Fibroblast of the aortic adventitia (primary cell): Measurements from ENCODE around the gene ZDHHC13. TPM values are rescaled to one million over a fixed set of nuclear protein-coding genes. Genes with fewer than 3 reads are reported as not detected.

Source experiments
- DNase-seq: peaks from one replicate; pipeline ENCODE4 v3.0.0-alpha.2; 2010; ENCODE audit warnings: low read depth
- H3K4me3 ChIP-seq: 2 replicates; pipeline ENCODE4 v1.5.1; 2011; ENCODE audit warnings: low read depth, mild to moderate bottlenecking, control low read depth, low read length, moderate library complexity
- CTCF ChIP-seq: IDR thresholded peaks from 2 replicates; pipeline ENCODE4 v1.5.1; 2011; ENCODE audit warnings: mild to moderate bottlenecking, low read length, control low read depth, inconsistent platforms; ENCODE audit not compliant: insufficient read depth
- total RNA-seq: library from RNA; depleted of rRNA; stranded (reverse); fragments of >200 nt; gene quantifications from 2 replicates; pipeline ENCODE4 v1.2.3, GENCODE V29; 2012; ENCODE audit warnings: low replicate concordance

The ZDHHC13 gene
- total RNA-seq, 1 donor: 18.6 TPM

- DNase-seq: no peak
- no peak overlapping the region for H3K4me3 ChIP-seq
- no peak for TF ChIP-seq CTCF
Measured at GRCh38 chr11:19191530-19192169, 74.7 kb downstream of the ZDHHC13 start.

GRCh38 chr11:19193916-19194315 lies 76.9 kb downstream of the ZDHHC13 start:
- no peak for DNase-seq
- H3K4me3 ChIP-seq: no peak overlapping the region
- TF ChIP-seq CTCF: no peak

- DNase-seq: no peak
Measured at GRCh38 chr11:19194620-19195308, 77.8 kb downstream of the ZDHHC13 start.

GRCh38 chr11:19196432-19196831 lies 79.5 kb downstream of the ZDHHC13 start:
- no peak overlapping the region for H3K4me3 ChIP-seq
- no peak for TF ChIP-seq CTCF
- no peak for DNase-seq

More at GRCh38 chr11:19194620-19195308, 77.8 kb downstream of the ZDHHC13 start:
- no peak overlapping the region for H3K4me3 ChIP-seq
- TF ChIP-seq CTCF: no peak

GRCh38 chr11:19199048-19199447 lies 82.1 kb downstream of the ZDHHC13 start:
- DNase-seq: no peak
- no peak for TF ChIP-seq CTCF
- H3K4me3 ChIP-seq: no peak overlapping the region

- TF ChIP-seq CTCF: no peak
- H3K4me3 ChIP-seq: no peak overlapping the region
- DNase-seq: peak; percentile 27
Measured at GRCh38 chr11:19199771-19200170, 82.8 kb downstream of the ZDHHC13 start.
